IMR-90 (cell line): ENCODE data around the gene WDR74. TPM values are rescaled to one million over a fixed set of nuclear protein-coding genes. Genes with fewer than 3 reads are reported as not detected.

Source experiments
- ATAC-seq: fragments of 200-7000 bp; cut with Tn5 transposase; 2 replicates; pipeline ENCODE4 v1.9.1; 2020; ENCODE audit warnings: low read depth, mild to moderate bottlenecking, moderate library complexity
- BruUV-seq: library from RNA; stranded (reverse); fragments of 400-500 nt; replicated peaks from 2 replicates; lab custom pipeline; 2021; lab: Mats Ljungman, UMichigan
- CTCF ChIA-PET: fragments of 300-600 bp; formaldehyde crosslinking; extraction: SDS; loops from one replicate; lab custom pipeline; 2021; ENCODE audit warnings: antibody characterized with exemption; lab: Yijun Ruan, JAX
- POLR2A ChIA-PET: fragments of 300-600 bp; sonication (Branson Sonifier 250); formaldehyde crosslinking; loops from one replicate; lab custom pipeline; 2022; ENCODE audit warnings: antibody characterized with exemption; ENCODE audit not compliant: unreplicated experiment; lab: Charles Lee
- DNase-seq: peaks from one replicate; pipeline ENCODE4 v3.0.0; 2013
- H2AFZ ChIP-seq: replicated peaks from 2 replicates; pipeline ENCODE3; 2013; ENCODE audit warnings: low read length, mild to moderate bottlenecking; ENCODE audit not compliant: poor library complexity
- H2AK5ac ChIP-seq: 2 replicates; pipeline ENCODE4 v1.6.1; 2013; ENCODE audit warnings: low read depth, low read length, inconsistent platforms
- H2AK9ac ChIP-seq: replicated peaks from 2 replicates; pipeline ENCODE3; 2013; ENCODE audit warnings: mild to moderate bottlenecking, low read depth, low read length, moderate library complexity; ENCODE audit not compliant: poor library complexity
- H2BK120ac ChIP-seq: 2 replicates; pipeline ENCODE4 v1.6.1; 2013; ENCODE audit warnings: low read depth, low read length, inconsistent platforms
- H2BK15ac ChIP-seq: 3 replicates; pipeline ENCODE4 v1.6.1; 2013; ENCODE audit warnings: low read depth, low read length, inconsistent platforms
- H2BK20ac ChIP-seq: 2 replicates; pipeline ENCODE4 v1.6.1; 2013; ENCODE audit warnings: low read depth, mild to moderate bottlenecking, inconsistent platforms, low read length, moderate library complexity
- H2BK5ac ChIP-seq: 2 replicates; pipeline ENCODE4 v1.6.1; 2013; ENCODE audit warnings: mild to moderate bottlenecking, low read depth, low read length, inconsistent platforms; ENCODE audit not compliant: poor library complexity, severe bottlenecking
- H3K14ac ChIP-seq: replicated peaks from 2 replicates; pipeline ENCODE4 v1.6.1; 2013; ENCODE audit warnings: low read depth, low read length, inconsistent platforms
- H3K18ac ChIP-seq: 2 replicates; pipeline ENCODE4 v1.6.1; 2013; ENCODE audit warnings: low read depth, low read length, control low read depth
- H3K23ac ChIP-seq: 2 replicates; pipeline ENCODE4 v1.6.1; 2013; ENCODE audit warnings: low read depth, low read length, inconsistent platforms
- H3K27ac ChIP-seq: 2 replicates; pipeline ENCODE4 v1.5.1; 2013; ENCODE audit warnings: mild to moderate bottlenecking, control low read depth, low read length; ENCODE audit not compliant: insufficient read depth
- H3K27me3 ChIP-seq: 2 replicates; pipeline ENCODE4 v1.6.1; 2013; ENCODE audit warnings: low read length; ENCODE audit not compliant: control insufficient read depth, insufficient read depth
- H3K36me3 ChIP-seq: 2 replicates; pipeline ENCODE4 v1.6.1; 2013; ENCODE audit warnings: low read length, mixed read lengths; ENCODE audit not compliant: control insufficient read depth, insufficient read depth
- H3K4ac ChIP-seq: 2 replicates; pipeline ENCODE4 v1.6.1; 2013; ENCODE audit warnings: low read depth, low read length, inconsistent platforms
- H3K4me1 ChIP-seq: 2 replicates; pipeline ENCODE4 v1.6.1; 2013; ENCODE audit warnings: low read length, mixed read lengths; ENCODE audit not compliant: control insufficient read depth, insufficient read depth
- H3K4me2 ChIP-seq: 2 replicates; pipeline ENCODE4 v1.6.1; 2013; ENCODE audit warnings: low read depth, mild to moderate bottlenecking, control low read depth, low read length, moderate library complexity
- H3K4me3 ChIP-seq: 2 replicates; pipeline ENCODE4 v1.5.1; 2013; ENCODE audit warnings: low read depth, mild to moderate bottlenecking, control low read depth, low read length, moderate library complexity; ENCODE audit not compliant: insufficient read depth
- H3K56ac ChIP-seq: 2 replicates; pipeline ENCODE4 v1.6.1; 2013; ENCODE audit warnings: low read length, inconsistent platforms; ENCODE audit not compliant: insufficient read depth; ENCODE audit errors: extremely low read depth
- H3K79me1 ChIP-seq, 2 experiments: 2 replicates each; pipeline ENCODE4 v1.6.1; 2013; ENCODE audit warnings: low read length in 2 of 2, inconsistent platforms in 1 of 2, low read depth in 1 of 2
- H3K9ac ChIP-seq: 2 replicates; pipeline ENCODE4 v1.6.1; 2013; ENCODE audit warnings: low read depth, low read length, control low read depth
- H3K9me1 ChIP-seq: 2 replicates; pipeline ENCODE4 v1.6.1; 2013; ENCODE audit warnings: low read length, inconsistent platforms; ENCODE audit not compliant: insufficient read depth
- H3K9me3 ChIP-seq: 2 replicates; pipeline ENCODE4 v1.6.1; 2013; ENCODE audit warnings: low read length; ENCODE audit not compliant: control insufficient read depth, insufficient read depth
- H4K20me1 ChIP-seq: 2 replicates; pipeline ENCODE4 v1.6.1; 2013; ENCODE audit warnings: low read length, inconsistent platforms; ENCODE audit not compliant: insufficient read depth
- H4K5ac ChIP-seq: 2 replicates; pipeline ENCODE4 v1.6.1; 2013; ENCODE audit warnings: mild to moderate bottlenecking, low read depth, low read length, control low read depth
- H4K8ac ChIP-seq, 2 experiments: 2 replicates each; pipeline ENCODE4 v1.6.1; 2013; ENCODE audit warnings: low read depth in 2 of 2, low read length in 2 of 2, control low read depth in 1 of 2, inconsistent platforms in 1 of 2
- H4K91ac ChIP-seq: 2 replicates; pipeline ENCODE4 v1.6.1; 2013; ENCODE audit warnings: low read depth, low read length, inconsistent platforms; ENCODE audit not compliant: insufficient read depth
- CHD1 ChIP-seq: IDR thresholded peaks from 2 replicates; pipeline ENCODE4 v1.6.1; 2012; ENCODE audit warnings: low read depth, low read length, improper control_type of control experiment
- ELK1 ChIP-seq: fragments of 150-350 bp; IDR thresholded peaks from 2 replicates; pipeline ENCODE4 v1.6.1; 2016; ENCODE audit warnings: low read depth, mild to moderate bottlenecking, low read length, moderate library complexity, borderline replicate concordance
- FOS ChIP-seq: fragments of 150-350 bp; IDR thresholded peaks from 2 replicates; pipeline ENCODE4 v1.6.1; 2016; ENCODE audit warnings: low read depth, low read length
- MAFK ChIP-seq: IDR thresholded peaks from 2 replicates; pipeline ENCODE4 v1.6.1; 2012; ENCODE audit warnings: low read depth, low read length, improper control_type of control experiment
- MAZ ChIP-seq: IDR thresholded peaks from 2 replicates; pipeline ENCODE4 v1.6.1; 2012; ENCODE audit warnings: low read depth, mild to moderate bottlenecking, low read length, improper control_type of control experiment, moderate library complexity, borderline replicate concordance
- MXI1 ChIP-seq: IDR thresholded peaks from 2 replicates; pipeline ENCODE4 v1.6.1; 2012; ENCODE audit warnings: low read depth, mild to moderate bottlenecking, low read length, moderate library complexity, borderline replicate concordance
- POLR2A ChIP-seq: IDR thresholded peaks from 2 replicates; pipeline ENCODE4 v1.6.1; 2012; ENCODE audit warnings: mild to moderate bottlenecking, low read depth, low read length
- RAD21 ChIP-seq: IDR thresholded peaks from 2 replicates; pipeline ENCODE4 v1.6.1; 2012; ENCODE audit warnings: low read length, improper control_type of control experiment
- RCOR1 ChIP-seq: IDR thresholded peaks from 2 replicates; pipeline ENCODE4 v1.6.1; 2012; ENCODE audit warnings: mild to moderate bottlenecking, low read length, improper control_type of control experiment; ENCODE audit not compliant: insufficient replicate concordance
- SMC3 ChIP-seq: fragments of 150-350 bp; IDR thresholded peaks from 2 replicates; pipeline ENCODE4 v1.6.1; 2016; ENCODE audit warnings: low read depth, mild to moderate bottlenecking, antibody characterized with exemption, low read length, moderate library complexity
- WGBS, 2 experiments: methylation state at CpG; one replicate each; pipeline versions ENCODE4 v1.1.5 to v1.1.7; 2013; ENCODE audit warnings: missing lambda C conversion rate in 2 of 2; ENCODE audit not compliant: insufficient read length in 1 of 2; ENCODE audit errors: extremely low coverage in 2 of 2; 5-methylcytosine and 5-hydroxymethylcytosine counted together
- dilution Hi-C: fragments of 300-500 bp; cut with HindIII; formaldehyde crosslinking; loops from one replicate; pipeline ENCODE4 v1.14.3; 2018; ENCODE audit warnings: low sequenced_read_pairs; ENCODE audit not compliant: unreplicated experiment
- in situ Hi-C: fragments of 300-500 bp; cut with MboI; formaldehyde crosslinking; loops from 3 replicates; pipeline ENCODE4 v1.14.3; 2019; ENCODE audit warnings: low sequenced_read_pairs, inconsistent platforms, mixed read lengths
- intact Hi-C: fragments of 100-400 bp; cut with micrococcal nuclease; formaldehyde crosslinking; loops from 2 replicates; pipeline ENCODE4 v1.10.0; 2022
- polyA plus RNA-seq, 3 experiments: library from polyadenylated mRNA; depleted of rRNA; stranded (reverse); fragments of >200 nt; gene quantifications; 2 replicates each; pipeline ENCODE4 v1.2.3, GENCODE V29; 2012; ENCODE audit warnings: low replicate concordance in 1 of 3
- total RNA-seq: library from RNA; depleted of rRNA; stranded (reverse); fragments of >200 nt; gene quantifications from 2 replicates; pipeline ENCODE4 v1.2.3, GENCODE V29; 2012

Gene WDR74
- total and polyA plus RNA-seq, 2 of the 4 experiments (the other 2 are of a cell fraction), result 38.4 to 44.3 TPM

GRCh38 chr11:62858201-62858600 lies 18.8 kb upstream of the WDR74 start:
- H2BK5ac ChIP-seq, result no peak overlapping the region

More at GRCh38 chr11:62858201-62858600, 18.8 kb upstream of the WDR74 start:
- H3K36me3 ChIP-seq, result peaks cover 14% of the 10 kb centered on the region
- 0 out of 2 replicates have a peak, but pooled peaks cover 4% of the 10 kb centered on the region for H3K9me1 ChIP-seq
- in situ Hi-C loops, result loop anchor here (25.0 kb wide), 1 partner anchor 471 kb away; no protein-coding TSS in a partner anchor
- no peak overlapping the region for H4K8ac ChIP-seq
- peaks cover 24% of the 10 kb centered on the region for H4K20me1 ChIP-seq
- no peak overlapping the region for H3K27ac ChIP-seq
- H3K79me1 ChIP-seq, result peaks cover 17 to 35% of the 10 kb centered on the region in 2 experiments; a peak in 3 of 4 replicates
- H2AFZ ChIP-seq, result no peak overlapping the region
- no peak overlapping the region for H2BK20ac ChIP-seq
- TF ChIP-seq RCOR1 (no peak), MXI1 (no peak), ELK1 (no peak), FOS (no peak), SMC3 (no peak), MAFK (no peak), MAZ (no peak), CHD1 (no peak), POLR2A (no peak), RAD21 (no peak)
- H4K5ac ChIP-seq, result no peak overlapping the region
- H2AK9ac ChIP-seq, result no peak overlapping the region
- H3K4me2 ChIP-seq, result no peak overlapping the region
- no peak overlapping the region for H4K91ac ChIP-seq
- H3K9ac ChIP-seq, result no peak overlapping the region
- H2AK5ac ChIP-seq, result no peak overlapping the region
- H3K14ac ChIP-seq, result no peak overlapping the region
- no peaks in the 10 kb centered on the region for H3K9me3 ChIP-seq
- no peaks in the 10 kb centered on the region for H3K27me3 ChIP-seq
- intact Hi-C loops, result no loop called here
- H3K23ac ChIP-seq, result peak overlapping the region; percentile 23; the same call in 1 of the 2 replicates
- CTCF ChIA-PET, result interaction anchor here (1.2 kb wide), 1 partner anchor 72 kb away, joined by 8 read pairs; no protein-coding TSS in a partner anchor
- dilution Hi-C loops, result no loop called here
- 85% methylated on average over 3 of the region's 7 CpGs; no CpG with 5 or more reads in 1 of the 2 experiments for WGBS, 2 experiments
- DNase-seq (no peak), ATAC-seq (no peak)
- no peak overlapping the region for H3K56ac ChIP-seq
- H3K4ac ChIP-seq, result no peak overlapping the region
- H2BK120ac ChIP-seq, result no peak overlapping the region
- POLR2A ChIA-PET, result interaction anchor here (0.7 kb wide), 1 partner anchor 193 kb away, joined by 24 read pairs; the partner anchor contains the start of gene C11orf98
- no peak overlapping the region for H3K4me3 ChIP-seq
- peaks cover 2% of the 10 kb centered on the region; the same call in 1 of the 2 replicates for H3K4me1 ChIP-seq
- no peak overlapping the region for H2BK15ac ChIP-seq
- BruUV-seq, result no TSS peak
- H3K18ac ChIP-seq, result no peak overlapping the region
